Glomerular endothelial cell (primary cell): ENCODE data around the gene INPPL1. TPM values are rescaled to one million over a fixed set of nuclear protein-coding genes. Genes with fewer than 3 reads are reported as not detected.

Experiments
- DNase-seq: peaks from one replicate; pipeline ENCODE4 v3.0.0-alpha.2; 2011; ENCODE audit warnings: low read depth, low spot score; ENCODE audit errors: extremely low read depth
- total RNA-seq: library from RNA; depleted of rRNA; stranded (reverse); fragments of >200 nt; gene quantifications from 2 replicates; pipeline ENCODE4 v1.2.3, GENCODE V29; 2015

INPPL1 gene
- total RNA-seq, 1 donor from 2014 or later = 111 TPM

- DNase-seq = no peak
These were observed 6.7 kb upstream of the INPPL1 start for GRCh38 chr11:72217841-72218240.

GRCh38 chr11:72218251-72218745 is 6.3 kb upstream of the INPPL1 start:
- DNase-seq = no peak

GRCh38 chr11:72220696-72221363 is 3.7 kb upstream of the INPPL1 start:
- DNase-seq = no peak

GRCh38 chr11:72221386-72222075 is 3.0 kb upstream of the INPPL1 start:
- no peak for DNase-seq

GRCh38 chr11:72222106-72222891 is 2.3 kb upstream of the INPPL1 start:
- DNase-seq = no peak

GRCh38 chr11:72222907-72223614 is 1.5 kb upstream of the INPPL1 start:
- peak; percentile 36 for DNase-seq

GRCh38 chr11:72223615-72224563 is 678 bp upstream of the INPPL1 start:
- no peak for DNase-seq

GRCh38 chr11:72225411-72225951 is 914 bp downstream of the INPPL1 start:
- no peak for DNase-seq

- DNase-seq = no peak
These were observed 2.1 kb downstream of the INPPL1 start for GRCh38 chr11:72226701-72227100.

GRCh38 chr11:72227316-72228228 is 3.0 kb downstream of the INPPL1 start:
- no peak for DNase-seq

- DNase-seq = no peak
These were observed 3.8 kb downstream of the INPPL1 start for GRCh38 chr11:72228229-72228843.

GRCh38 chr11:72228844-72229231 is 4.3 kb downstream of the INPPL1 start:
- no peak for DNase-seq

- DNase-seq = no peak
These were observed 4.9 kb downstream of the INPPL1 start for GRCh38 chr11:72229336-72229924.

- no peak for DNase-seq
These were observed 5.6 kb downstream of the INPPL1 start for GRCh38 chr11:72229925-72230763.

- no peak for DNase-seq
These were observed 6.3 kb downstream of the INPPL1 start for GRCh38 chr11:72230764-72231365.
